HCT116 (cell line): ENCODE measurements around the gene CD63. TPM values are rescaled to one million over a fixed set of nuclear protein-coding genes. Genes with fewer than 3 reads are reported as not detected.

ENCODE experiments used
- total RNA-seq: library from RNA; stranded (reverse); gene quantifications from one replicate; pipeline ENCODE4 v1.2.1, GENCODE V29; 2021; ENCODE audit not compliant: unreplicated experiment

The CD63 gene
- total RNA-seq, 1 experiment from 2014 or later: 355 TPM

Other genes starting within 250 kb of the CD63 start
- not detected for gene OR6C68, start 236.6 kb downstream of the CD63 start, total RNA-seq
- gene OR6C4, start 179.4 kb downstream of the CD63 start, total RNA-seq: not detected
- gene OR2AP1, start 156.5 kb downstream of the CD63 start, total RNA-seq: not detected
- gene OR10P1, start 92.1 kb downstream of the CD63 start, total RNA-seq: not detected
- gene ITGA7, start 21.1 kb downstream of the CD63 start, total RNA-seq: 17.8 TPM
- 85.5 TPM for gene BLOC1S1, start 13.0 kb downstream of the CD63 start, total RNA-seq
- gene RDH5, start 8.6 kb downstream of the CD63 start, total RNA-seq: 6.2 TPM
- gene GDF11, start 14.1 kb upstream of the CD63 start, total RNA-seq: 5.3 TPM
- 82.4 TPM for gene SARNP, start 88.7 kb upstream of the CD63 start, total RNA-seq
- 25.5 TPM for gene ORMDL2, start 89.0 kb upstream of the CD63 start, total RNA-seq
- gene DNAJC14, start 100.6 kb upstream of the CD63 start, total RNA-seq: 39.2 TPM
- gene MMP19, start 113.9 kb upstream of the CD63 start, total RNA-seq: 2.3 TPM
- 24.8 TPM for gene PYM1, start 198.9 kb upstream of the CD63 start, total RNA-seq
- 58.3 TPM for gene DGKA, start 202.2 kb upstream of the CD63 start, total RNA-seq
- 5.8 TPM for gene PMEL, start 237.0 kb upstream of the CD63 start, total RNA-seq
- 90.9 TPM for gene CDK2, start 237.8 kb upstream of the CD63 start, total RNA-seq
- 44.5 TPM for gene RAB5B, start 245.1 kb upstream of the CD63 start, total RNA-seq